IMR-90 (cell line): ENCODE data around the gene UBALD1.

Source experiments
- CEBPB ChIP-seq: IDR thresholded peaks from 2 replicates; pipeline ENCODE4 v1.6.1; 2012; ENCODE audit warnings: low read depth, low read length, improper control_type of control experiment
- CTCF ChIP-seq: conservative IDR thresholded peaks from 2 replicates; pipeline ENCODE4 v1.5.1; 2012; ENCODE audit warnings: mild to moderate bottlenecking, low read depth, low read length, improper control_type of control experiment
- ELK1 ChIP-seq: fragments of 150-350 bp; IDR thresholded peaks from 2 replicates; pipeline ENCODE4 v1.6.1; 2016; ENCODE audit warnings: low read depth, mild to moderate bottlenecking, low read length, moderate library complexity, borderline replicate concordance
- FOS ChIP-seq: fragments of 150-350 bp; IDR thresholded peaks from 2 replicates; pipeline ENCODE4 v1.6.1; 2016; ENCODE audit warnings: low read depth, low read length
- MXI1 ChIP-seq: IDR thresholded peaks from 2 replicates; pipeline ENCODE4 v1.6.1; 2012; ENCODE audit warnings: low read depth, mild to moderate bottlenecking, low read length, moderate library complexity, borderline replicate concordance
- NFE2L2 ChIP-seq: fragments of 150-350 bp; IDR thresholded peaks from 2 replicates; pipeline ENCODE4 v1.6.1; 2016; ENCODE audit warnings: low read depth, mild to moderate bottlenecking, low read length
- POLR2A ChIP-seq: IDR thresholded peaks from 2 replicates; pipeline ENCODE4 v1.6.1; 2012; ENCODE audit warnings: mild to moderate bottlenecking, low read depth, low read length
- RAD21 ChIP-seq: IDR thresholded peaks from 2 replicates; pipeline ENCODE4 v1.6.1; 2012; ENCODE audit warnings: low read length, improper control_type of control experiment
- RCOR1 ChIP-seq: IDR thresholded peaks from 2 replicates; pipeline ENCODE4 v1.6.1; 2012; ENCODE audit warnings: mild to moderate bottlenecking, low read length, improper control_type of control experiment; ENCODE audit not compliant: insufficient replicate concordance
- RFX5 ChIP-seq: IDR thresholded peaks from 2 replicates; pipeline ENCODE4 v1.8.0; 2012; ENCODE audit warnings: low read depth, mild to moderate bottlenecking, low read length, moderate library complexity
- SMC3 ChIP-seq: fragments of 150-350 bp; IDR thresholded peaks from 2 replicates; pipeline ENCODE4 v1.6.1; 2016; ENCODE audit warnings: low read depth, mild to moderate bottlenecking, antibody characterized with exemption, low read length, moderate library complexity

GRCh38 chr16:4572715-4573114, 42.0 kb downstream of the UBALD1 start:
- no peak for TF ChIP-seq CTCF
- TF ChIP-seq POLR2A: no peak
- TF ChIP-seq SMC3: no peak
- no peak for TF ChIP-seq MXI1
- no peak for TF ChIP-seq RFX5
- TF ChIP-seq ELK1: no peak
- TF ChIP-seq RCOR1: no peak
- no peak for TF ChIP-seq RAD21
- no peak for TF ChIP-seq CEBPB
- no peak for TF ChIP-seq FOS
- no peak for TF ChIP-seq NFE2L2
